GM19023 (cell line): ENCODE results near the gene TRNP1.
A peak's percentile ranks its signal among the peaks of the same experiment; 100 is the strongest.
"Not testable (repeated sequence)": the region's sequence is repeated elsewhere in the genome, so short reads cannot be mapped to it uniquely, and the experiment has no call there.

Experiments
- ATAC-seq: cut with Tn5 transposase; IDR thresholded peaks from one replicate; pipeline ENCODE4 v1.9.1; 2021; ENCODE audit warnings: mild to moderate bottlenecking, moderate library complexity; ENCODE audit not compliant: unreplicated experiment

Gene TRNP1

GRCh38 chr1:26972390-26972789 lies 21.1 kb upstream of the TRNP1 start:
- ATAC-seq, result no peak

GRCh38 chr1:26972821-26973220 lies 20.7 kb upstream of the TRNP1 start:
- ATAC-seq, result no peak

GRCh38 chr1:26976621-26977510 lies 16.6 kb upstream of the TRNP1 start:
- no peak for ATAC-seq

GRCh38 chr1:26978901-26979300 lies 14.6 kb upstream of the TRNP1 start:
- no peak for ATAC-seq

GRCh38 chr1:26981146-26981846 lies 12.2 kb upstream of the TRNP1 start:
- no peak for ATAC-seq

- no peak for ATAC-seq
Observed at GRCh38 chr1:26983863-26984262, 9.6 kb upstream of the TRNP1 start.

- no peak for ATAC-seq
Observed at GRCh38 chr1:26984291-26984690, 9.2 kb upstream of the TRNP1 start.

- ATAC-seq, result no peak
Observed at GRCh38 chr1:26986658-26987057, 6.8 kb upstream of the TRNP1 start.

GRCh38 chr1:26989403-26990109 lies 3.9 kb upstream of the TRNP1 start:
- not testable (repeated sequence) for ATAC-seq

- ATAC-seq, result no peak
Observed at GRCh38 chr1:26991310-26992116, 2.0 kb upstream of the TRNP1 start.

- ATAC-seq, result peak; percentile 29
Observed at GRCh38 chr1:26994020-26994786, 711 bp downstream of the TRNP1 start.

- no peak for ATAC-seq
Observed at GRCh38 chr1:26994787-26995517, 1.5 kb downstream of the TRNP1 start.

- ATAC-seq, result no peak
Observed at GRCh38 chr1:26996024-26996423, 2.5 kb downstream of the TRNP1 start.

GRCh38 chr1:26996665-26997064 lies 3.2 kb downstream of the TRNP1 start:
- ATAC-seq, result no peak

- no peak for ATAC-seq
Observed at GRCh38 chr1:26998429-26999300, 5.2 kb downstream of the TRNP1 start.

GRCh38 chr1:26999440-26999987 lies 6.0 kb downstream of the TRNP1 start:
- no peak for ATAC-seq

- no peak for ATAC-seq
Observed at GRCh38 chr1:27000090-27000816, 6.8 kb downstream of the TRNP1 start.
